Measurements from ENCODE around the gene CNP. TPM values are rescaled to one million over a fixed set of nuclear protein-coding genes. Genes with fewer than 3 reads are reported as not detected.

Gene CNP
- total and polyA plus RNA-seq, 2 of the 8 experiments (the other 6 are each of a cell fraction or from before 2014, with no cell fraction given), result 21.9 to 60.6 TPM

DNA sequence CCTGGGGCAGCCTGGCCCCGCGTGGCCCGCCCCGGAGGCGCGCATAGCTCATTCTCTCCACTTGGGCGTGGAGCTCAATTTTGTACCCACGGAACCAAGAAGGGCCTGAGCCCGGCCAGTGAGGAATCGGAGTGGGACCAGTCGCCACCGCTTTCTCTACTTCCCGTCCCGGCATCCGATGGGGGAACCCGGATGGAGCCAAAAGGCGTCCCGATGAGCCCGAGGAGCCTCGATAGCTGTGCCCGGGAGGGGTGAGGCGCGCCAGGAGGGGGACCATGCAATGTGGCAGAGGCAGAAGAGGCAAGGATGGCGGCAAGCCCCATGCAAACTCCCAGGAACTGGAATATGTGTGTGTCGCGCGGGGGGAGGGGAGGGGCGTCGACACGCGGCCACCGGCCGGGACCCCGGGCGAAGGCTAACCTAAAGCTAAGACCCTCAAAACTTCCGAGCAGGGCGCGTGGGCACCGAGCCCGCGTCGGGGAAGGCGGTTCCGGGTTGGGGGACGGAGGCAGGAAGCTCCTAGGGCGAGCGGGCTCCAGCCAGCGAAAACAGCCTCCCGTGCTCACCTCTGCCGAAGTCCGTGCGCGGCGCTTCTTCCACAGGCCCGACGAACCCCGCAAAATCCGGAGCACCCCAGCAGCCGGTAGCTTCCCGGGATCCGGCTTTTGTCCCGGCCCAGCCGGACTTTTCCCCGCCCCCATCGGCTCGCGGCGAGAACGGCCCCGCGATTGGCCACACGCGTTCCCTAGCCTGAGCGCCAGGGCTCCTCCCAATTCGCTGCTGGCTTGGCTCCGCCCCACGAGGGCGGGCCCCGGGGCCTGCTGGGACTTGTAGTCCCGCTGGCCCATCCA, 48.1 kb upstream of the CNP start, which contains the start of gene ACLY (continued):
- TF ChIP-seq, protein P1, sequence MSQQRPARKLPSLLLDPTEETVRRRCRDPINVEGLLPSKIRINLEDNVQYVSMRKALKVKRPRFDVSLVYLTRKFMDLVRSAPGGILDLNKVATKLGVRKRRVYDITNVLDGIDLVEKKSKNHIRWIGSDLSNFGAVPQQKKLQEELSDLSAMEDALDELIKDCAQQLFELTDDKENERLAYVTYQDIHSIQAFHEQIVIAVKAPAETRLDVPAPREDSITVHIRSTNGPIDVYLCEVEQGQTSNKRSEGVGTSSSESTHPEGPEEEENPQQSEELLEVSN (IDR thresholded peaks at IDR 0.05), result 0 out of 2 replicates have a peak, but pooled peaks have one; percentile 15
- TF ChIP-seq ASH2L (IDR thresholded peaks at IDR 0.05; ENCODE audit: low read length) (peak; percentile 55), SP1 (IDR thresholded peaks at IDR 0.05; ENCODE audit: low read depth, low read length) (peak; percentile 92), CEBPB (IDR thresholded peaks at IDR 0.05; ENCODE audit: low read depth, low read length) (no peak), ZNF274 (IDR thresholded peaks at IDR 0.05; ENCODE audit: borderline replicate concordance, extremely low read depth, low read length) (no peak), CBX5 (IDR thresholded peaks at IDR 0.05; ENCODE audit: low read depth, low read length) (no peak), TAF7 (optimal IDR thresholded peaks at IDR 0.05; ENCODE audit: borderline replicate concordance, low read depth, low read length) (peak; percentile 59), PHF8 (conservative IDR thresholded peaks at IDR 0.05; ENCODE audit: low read depth, low read length) (peak; percentile 88)
- TF ChIP-seq, protein P2, sequence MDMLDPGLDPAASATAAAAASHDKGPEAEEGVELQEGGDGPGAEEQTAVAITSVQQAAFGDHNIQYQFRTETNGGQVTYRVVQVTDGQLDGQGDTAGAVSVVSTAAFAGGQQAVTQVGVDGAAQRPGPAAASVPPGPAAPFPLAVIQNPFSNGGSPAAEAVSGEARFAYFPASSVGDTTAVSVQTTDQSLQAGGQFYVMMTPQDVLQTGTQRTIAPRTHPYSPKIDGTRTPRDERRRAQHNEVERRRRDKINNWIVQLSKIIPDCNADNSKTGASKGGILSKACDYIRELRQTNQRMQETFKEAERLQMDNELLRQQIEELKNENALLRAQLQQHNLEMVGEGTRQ (IDR thresholded peaks at IDR 0.05; ENCODE audit: low read length), result no peak

Measured in H1 (cell line).